ENCODE data around the gene CCL4. TPM values are rescaled to one million over a fixed set of nuclear protein-coding genes. Genes with fewer than 3 reads are reported as not detected.

The CCL4 gene
- total RNA-seq, 2 donors from 2014 or later, result 5.8 to 16.5 TPM

- Histone ChIP-seq H3K9me3 (no peaks in the 10 kb centered on the region), H3K27ac (no peak overlapping the region), H3K4me3 (no peak overlapping the region), H3K4me1 (ENCODE audit: control insufficient read depth in 1 of 2, low read depth in 2 of 2) (peaks cover 5 to 12% of the 10 kb centered on the region in 2 donors), H3K36me3 (no peaks in the 10 kb centered on the region), H3K27me3 (replicated peaks; ENCODE audit: insufficient read depth) (no peaks in the 10 kb centered on the region)
- DNase-seq (ENCODE audit: low spot score) (no peak), ATAC-seq (ENCODE audit: insufficient number of reproducible peaks, low FRiP score, low read depth) (no peak)
- no peak for TF ChIP-seq CTCF (IDR thresholded peaks at IDR 0.05)
These were observed 48.4 kb downstream of the CCL4 start for GRCh38 chr17:36151891-36152638.

DNA sequence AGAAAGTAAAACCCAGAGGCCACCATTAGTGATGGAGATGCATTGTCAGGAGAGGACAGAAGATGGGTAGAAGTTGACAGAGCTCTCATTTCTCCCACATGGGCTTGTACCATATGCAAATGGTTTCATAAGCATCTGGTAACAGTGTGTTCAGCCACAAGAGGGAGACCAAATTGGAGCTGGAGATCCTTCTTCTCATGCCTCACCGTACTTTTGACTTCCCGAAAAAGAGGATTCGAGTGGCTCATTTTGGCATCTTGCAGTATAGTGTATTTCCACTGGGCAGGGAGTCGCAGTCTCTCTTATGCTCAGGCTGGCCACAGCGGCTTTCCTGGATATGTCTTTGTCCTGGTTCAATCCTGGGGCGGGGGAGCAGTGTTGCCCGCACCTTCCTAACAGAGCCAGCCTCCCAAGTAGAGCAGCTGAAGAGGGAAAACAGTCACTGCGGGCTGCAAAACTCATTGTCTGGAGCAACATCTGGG lies 49.1 kb downstream of the CCL4 start:
- no peak overlapping the region for H3K4me3 ChIP-seq
- ATAC-seq (ENCODE audit: insufficient number of reproducible peaks, low FRiP score, low read depth) (no peak), DNase-seq (ENCODE audit: low spot score) (no peak)
- H3K27ac ChIP-seq, result no peak overlapping the region
- TF ChIP-seq CTCF (IDR thresholded peaks at IDR 0.05), result no peak
- peaks cover 5 to 12% of the 10 kb centered on the region in 2 donors for H3K4me1 ChIP-seq (ENCODE audit: control insufficient read depth in 1 of 2, low read depth in 2 of 2)
- no peaks in the 10 kb centered on the region for H3K27me3 ChIP-seq (replicated peaks; ENCODE audit: insufficient read depth)
- no peaks in the 10 kb centered on the region for H3K36me3 ChIP-seq
- H3K9me3 ChIP-seq, result no peaks in the 10 kb centered on the region

DNA sequence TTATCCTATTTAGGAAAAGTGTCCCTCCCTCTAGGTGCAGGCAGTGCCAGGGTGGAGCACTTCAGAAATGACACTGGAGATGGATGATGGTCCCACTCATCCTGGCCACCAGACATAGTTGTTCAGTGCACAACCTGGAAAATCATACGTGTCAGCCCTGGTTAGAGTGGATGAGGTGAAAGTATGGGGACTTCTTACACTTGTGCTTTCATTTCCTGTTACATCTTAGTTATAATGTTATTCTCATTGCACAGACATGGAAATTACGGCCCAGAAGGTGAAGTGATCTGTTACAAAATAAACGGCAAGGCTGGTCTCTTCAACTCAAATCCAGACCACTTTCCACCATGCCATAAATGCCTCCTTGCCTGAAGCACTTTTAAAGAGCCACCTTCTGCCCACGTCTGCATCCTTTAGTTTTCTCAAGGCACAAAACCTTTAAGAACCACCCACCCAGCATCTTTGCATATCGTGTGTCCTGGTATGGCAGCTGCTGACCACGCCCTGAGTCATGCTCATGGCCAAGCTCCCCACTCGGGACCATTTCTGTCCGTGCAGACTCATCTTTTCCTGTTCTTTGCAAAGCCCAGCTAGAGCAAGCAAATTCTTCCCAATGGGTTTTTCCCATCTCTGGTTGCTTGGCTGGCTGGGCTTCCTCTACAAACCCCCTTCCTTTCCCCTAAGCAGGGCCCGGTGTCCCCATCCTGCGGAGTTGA lies 50.4 kb downstream of the CCL4 start:
- no peak for DNase-seq (ENCODE audit: low spot score)
- no peaks in the 10 kb centered on the region for H3K9me3 ChIP-seq
- H3K4me3 ChIP-seq, result no peak overlapping the region
- no peak for ATAC-seq (ENCODE audit: insufficient number of reproducible peaks, low FRiP score, low read depth)
- no peaks in the 10 kb centered on the region for H3K36me3 ChIP-seq
- H3K4me1 ChIP-seq (ENCODE audit: control insufficient read depth in 1 of 2, low read depth in 2 of 2), result peaks cover 3 to 8% of the 10 kb centered on the region in 2 donors
- H3K27me3 ChIP-seq (replicated peaks; ENCODE audit: insufficient read depth), result no peaks in the 10 kb centered on the region
- no peak for TF ChIP-seq CTCF (IDR thresholded peaks at IDR 0.05)
- H3K27ac ChIP-seq, result no peak overlapping the region

Other genes starting within 250 kb of the CCL4 start
- gene HEATR9, start 234.9 kb upstream of the CCL4 start, total RNA-seq, result not detected
- gene CCL5, start 223.5 kb upstream of the CCL4 start, total RNA-seq, result 1 to 10 TPM; 6.2 to 7.1 TPM
- not detected for gene RDM1, start 173.1 kb upstream of the CCL4 start, total RNA-seq
- not detected for gene LYZL6, start 160.1 kb upstream of the CCL4 start, total RNA-seq
- gene CCL16, start 122.3 kb upstream of the CCL4 start, total RNA-seq, result not detected
- gene CCL14, start 117.1 kb upstream of the CCL4 start, total RNA-seq, result 10 to 100 TPM; 19.5 to 33.4 TPM
- gene CCL15, start 102.3 kb upstream of the CCL4 start, total RNA-seq, result not detected
- not detected for gene CCL23, start 85.9 kb upstream of the CCL4 start, total RNA-seq
- 10 to 100 TPM in 1 of 2 donors, 1 to 10 TPM in 1; 7.7 to 22.8 TPM for gene CCL18, start 39.6 kb upstream of the CCL4 start, total RNA-seq
- 10 to 100 TPM in 1 of 2 donors, 1 to 10 TPM in 1; 7.3 to 42.9 TPM for gene CCL3, start 13.7 kb upstream of the CCL4 start, total RNA-seq
- gene TBC1D3B, start 72.8 kb downstream of the CCL4 start, total RNA-seq, result 1 to 10 TPM in 1 of 2 donors, not detected in 1; 4.0 TPM
- 1 to 10 TPM in 1 of 2 donors, not detected in 1; 1.2 TPM for gene CCL3L1, start 92.9 kb downstream of the CCL4 start, total RNA-seq
- under 1 TPM in 1 of 2 donors, not detected in 1; 0.41 TPM for gene CCL4L2, start 107.2 kb downstream of the CCL4 start, total RNA-seq
- under 1 TPM in 1 of 2 donors, not detected in 1; 0.63 TPM for gene TBC1D3I, start 160.7 kb downstream of the CCL4 start, total RNA-seq
- not detected for gene TBC1D3G, start 220.1 kb downstream of the CCL4 start, total RNA-seq